Endothelial cell of umbilical vein (primary cell): ENCODE measurements around the gene PKP4. TPM values are rescaled to one million over a fixed set of nuclear protein-coding genes. Genes with fewer than 3 reads are reported as not detected.

Experiments used
- BruUV-seq: library from RNA; stranded (reverse); fragments of 400-500 nt; replicated peaks from 2 replicates; lab custom pipeline; 2021; lab: Mats Ljungman, UMichigan
- CTCF ChIA-PET: fragments of 300-600, 350-600 bp; sonication (Branson Sonifier 250); formaldehyde crosslinking; loops from one replicate; lab custom pipeline; 2021; ENCODE audit warnings: antibody characterized with exemption, inconsistent platforms; lab: Charles Lee
- POLR2A ChIA-PET: fragments of 300-600, 350-600 bp; sonication (Branson Sonifier 250); formaldehyde crosslinking; loops from one replicate; lab custom pipeline; 2021; ENCODE audit warnings: antibody characterized with exemption, inconsistent platforms; lab: Charles Lee
- DNase-seq: peaks from one replicate; pipeline ENCODE4 v3.0.0-alpha.2; 2011; ENCODE audit warnings: low read depth, low spot score
- FAIRE-seq: peaks from 2 replicates; lab custom pipeline; 2011; peaks lifted over from hg19 to GRCh38; lab: Jason Lieb, UNC
- H2AFZ ChIP-seq: 2 replicates; pipeline ENCODE4 v1.6.0; 2012; ENCODE audit warnings: low read depth, low read length, control low read depth, inconsistent platforms
- H3K27ac ChIP-seq: 2 replicates; pipeline ENCODE4 v1.5.1; 2011; ENCODE audit warnings: low read depth, mild to moderate bottlenecking, control low read depth, low read length, moderate library complexity; ENCODE audit not compliant: insufficient read depth
- H3K27me3 ChIP-seq, 2 experiments: 2 replicates each; pipeline versions ENCODE4 v1.6.0 to v1.6.1; 2011; ENCODE audit warnings: low read length in 2 of 2, mixed read lengths in 1 of 2; ENCODE audit not compliant: control insufficient read depth in 2 of 2, insufficient read depth in 2 of 2
- H3K36me3 ChIP-seq, 2 experiments: 2 replicates in 1 of 2; 3 replicates in 1 of 2; pipeline ENCODE4 v1.5.1; 2011; ENCODE audit warnings: low read length in 2 of 2, mild to moderate bottlenecking in 1 of 2, moderate library complexity in 1 of 2; ENCODE audit not compliant: control insufficient read depth in 2 of 2, insufficient read depth in 2 of 2; ENCODE audit errors: extremely low read depth in 1 of 2
- H3K4me1 ChIP-seq: 3 replicates; pipeline ENCODE4 v1.5.1; 2011; ENCODE audit warnings: mild to moderate bottlenecking, low read length; ENCODE audit not compliant: control insufficient read depth, insufficient read depth; ENCODE audit errors: extremely low read depth
- H3K4me2 ChIP-seq: 2 replicates; pipeline ENCODE4 v1.6.1; 2011; ENCODE audit warnings: low read length, control low read depth, mixed read lengths; ENCODE audit not compliant: insufficient read depth
- H3K4me3 ChIP-seq, 3 experiments: fragments of 200-600 bp in 1 of 3; sonication (generic), shearing (Covaris generic) in 1 of 3; replicated peaks in 1 of 3; 2 replicates each; pipeline ENCODE4 v1.5.1; 2011 to 2016; ENCODE audit warnings: control low read depth in 3 of 3, low read length in 3 of 3, mild to moderate bottlenecking in 2 of 3, inconsistent platforms in 1 of 3, low read depth in 1 of 3, moderate library complexity in 1 of 3; ENCODE audit not compliant: insufficient read depth in 1 of 3
- H3K79me2 ChIP-seq: 2 replicates; pipeline ENCODE4 v1.6.0; 2012; ENCODE audit warnings: low read length, inconsistent platforms; ENCODE audit not compliant: control insufficient read depth, insufficient read depth
- H3K9ac ChIP-seq: replicated peaks from 2 replicates; pipeline ENCODE3; 2011; ENCODE audit warnings: low read length, control low read depth; ENCODE audit not compliant: insufficient read depth; ENCODE audit errors: extremely low read depth
- H3K9me1 ChIP-seq: replicated peaks from 3 replicates; pipeline ENCODE4 v1.6.0; 2011; ENCODE audit warnings: mild to moderate bottlenecking, low read length; ENCODE audit not compliant: control insufficient read depth, insufficient read depth; ENCODE audit errors: extremely low read depth
- H3K9me3 ChIP-seq: replicated peaks from 2 replicates; pipeline ENCODE4 v1.5.1; 2012; ENCODE audit warnings: low read length, inconsistent platforms; ENCODE audit not compliant: control insufficient read depth, insufficient read depth
- H4K20me1 ChIP-seq: replicated peaks from 2 replicates; pipeline ENCODE3; 2011; ENCODE audit warnings: mild to moderate bottlenecking, low read length; ENCODE audit not compliant: control insufficient read depth, insufficient read depth; ENCODE audit errors: extremely low read depth
- CTCF ChIP-seq, 2 donors: IDR thresholded peaks; 1 replicate in 1 of 2; 2 replicates in 1 of 2; pipeline ENCODE4 v1.5.1; 2011; ENCODE audit warnings: low read length in 2 of 2, mild to moderate bottlenecking in 2 of 2, moderate library complexity in 2 of 2, control low read depth in 1 of 2, inconsistent platforms in 1 of 2, low read depth in 1 of 2; ENCODE audit not compliant: insufficient read depth in 1 of 2; ENCODE audit errors: extremely low read depth in 1 of 2
- EZH2 ChIP-seq: IDR thresholded peaks from 2 replicates; pipeline ENCODE4 v1.6.1; 2012; ENCODE audit warnings: borderline replicate concordance, low read depth, mild to moderate bottlenecking, moderate library complexity, low read length, inconsistent platforms; ENCODE audit not compliant: severe bottlenecking
- FOS ChIP-seq: IDR thresholded peaks from 2 replicates; pipeline ENCODE4 v1.6.1; 2011; ENCODE audit warnings: mild to moderate bottlenecking, low read length, moderate library complexity, borderline replicate concordance; ENCODE audit not compliant: insufficient read depth
- GATA2 ChIP-seq: IDR thresholded peaks from 2 replicates; pipeline ENCODE4 v1.7.0; 2011; ENCODE audit warnings: low read depth, mild to moderate bottlenecking, moderate library complexity, mixed read lengths, low read length; ENCODE audit not compliant: insufficient read length, insufficient read depth
- MAX ChIP-seq: IDR thresholded peaks from 2 replicates; pipeline ENCODE4 v1.6.1; 2011; ENCODE audit not compliant: insufficient read depth, insufficient read length
- MYC ChIP-seq: IDR thresholded peaks from one replicate; pipeline ENCODE4 v1.6.1; 2011; ENCODE audit warnings: mild to moderate bottlenecking, low read depth, low read length
- POLR2A ChIP-seq: IDR thresholded peaks from 2 replicates; pipeline ENCODE4 v1.6.1; 2012; ENCODE audit warnings: low read depth, mild to moderate bottlenecking, control low read depth, low read length
- POLR2AphosphoS5 ChIP-seq: IDR thresholded peaks from 2 replicates; pipeline ENCODE4 v1.6.1; 2012; ENCODE audit warnings: low read depth, mild to moderate bottlenecking, control low read depth, low read length, moderate library complexity; ENCODE audit not compliant: insufficient read depth
- dilution Hi-C: fragments of 300-500 bp; cut with MboI; formaldehyde crosslinking; loops from one replicate; pipeline ENCODE4 v1.15.0; 2019; ENCODE audit warnings: low sequenced_read_pairs; ENCODE audit not compliant: extremely low pct_ligation_motif_present
- intact Hi-C: fragments of 100-400 bp; cut with micrococcal nuclease; formaldehyde crosslinking; loops from one replicate; pipeline ENCODE4 v1.10.0; 2022
- polyA plus RNA-seq, 4 experiments: library from polyadenylated mRNA; depleted of rRNA in 3 of 4; stranded (reverse) in 3 of 4; unstranded in 1 of 4; fragments of >200 nt; gene quantifications; 2 replicates each; pipeline versions ENCODE4 v1.2.1 to v1.2.3, GENCODE V29; 2011 to 2012; ENCODE audit warnings: missing spikeins in 1 of 4
- total RNA-seq: library from RNA; stranded (reverse); gene quantifications from 2 replicates; pipeline ENCODE4 v1.2.3, GENCODE V29; 2021

Gene PKP4
- total and polyA plus RNA-seq, 2 donors (not counting 3 experiments of a cell fraction or from before 2014, with no cell fraction given) = 35.4 to 68.5 TPM

GRCh38 chr2:158722266-158723105 lies 265.7 kb downstream of the PKP4 start:
- dilution Hi-C loops = no loop called here
- intact Hi-C loops = no loop called here
- DNase-seq (no peak), FAIRE-seq (no peak)
- H2AFZ ChIP-seq = no peak overlapping the region
- H3K4me2 ChIP-seq = no peak overlapping the region
- H3K9me1 ChIP-seq = no peaks in the 10 kb centered on the region
- H3K27ac ChIP-seq = no peak overlapping the region
- no peaks in the 10 kb centered on the region for H3K36me3 ChIP-seq
- ChIA-PET POLR2A (interaction anchor here (0.5 kb wide), 1 partner anchor 263 kb away, joined by 3 read pairs; no protein-coding TSS in a partner anchor), CTCF (interaction anchor here (1.0 to 1.4 kb wide), 2 partner anchors 24 to 33 kb away, joined by 3 to 4 read pairs; no protein-coding TSS in a partner anchor)
- H3K27me3 ChIP-seq = no peaks in the 10 kb centered on the region
- H3K9ac ChIP-seq = no peak overlapping the region
- no peaks in the 10 kb centered on the region for H3K9me3 ChIP-seq
- no peaks in the 10 kb centered on the region for H4K20me1 ChIP-seq
- no peaks in the 10 kb centered on the region for H3K79me2 ChIP-seq
- H3K4me1 ChIP-seq = peaks cover 13% of the 10 kb centered on the region
- BruUV-seq = no TSS peak
- no peak overlapping the region for H3K4me3 ChIP-seq
- TF ChIP-seq EZH2 (no peak), POLR2A (no peak), CTCF (IDR thresholded peaks at IDR 0.05; ENCODE audit: extremely low read depth in 1 of 2, insufficient read depth in 1 of 2, low read depth in 1 of 2, low read length in 2 of 2) (no peak), MAX (no peak), FOS (no peak), POLR2AphosphoS5 (no peak), MYC (no peak), GATA2 (no peak)
